Aortic smooth muscle cell (primary cell): ENCODE measurements around the gene ELMOD1. TPM values are rescaled to one million over a fixed set of nuclear protein-coding genes. Genes with fewer than 3 reads are reported as not detected.

Experiments used
- total RNA-seq: library from RNA; depleted of rRNA; stranded (reverse); fragments of >200 nt; gene quantifications from 2 replicates; pipeline ENCODE4 v1.2.3, GENCODE V29; 2014

ELMOD1 gene
- 0.13 and 0.19 TPM in 2 replicates for total RNA-seq

GRCh38 chr11:107590460-107591377 is at the start of gene ELMOD1:
ELMOD1 (plus strand) TSS chr11:107591147; CDS start chr11:107618190, 27,043 bp downstream.

DNA sequence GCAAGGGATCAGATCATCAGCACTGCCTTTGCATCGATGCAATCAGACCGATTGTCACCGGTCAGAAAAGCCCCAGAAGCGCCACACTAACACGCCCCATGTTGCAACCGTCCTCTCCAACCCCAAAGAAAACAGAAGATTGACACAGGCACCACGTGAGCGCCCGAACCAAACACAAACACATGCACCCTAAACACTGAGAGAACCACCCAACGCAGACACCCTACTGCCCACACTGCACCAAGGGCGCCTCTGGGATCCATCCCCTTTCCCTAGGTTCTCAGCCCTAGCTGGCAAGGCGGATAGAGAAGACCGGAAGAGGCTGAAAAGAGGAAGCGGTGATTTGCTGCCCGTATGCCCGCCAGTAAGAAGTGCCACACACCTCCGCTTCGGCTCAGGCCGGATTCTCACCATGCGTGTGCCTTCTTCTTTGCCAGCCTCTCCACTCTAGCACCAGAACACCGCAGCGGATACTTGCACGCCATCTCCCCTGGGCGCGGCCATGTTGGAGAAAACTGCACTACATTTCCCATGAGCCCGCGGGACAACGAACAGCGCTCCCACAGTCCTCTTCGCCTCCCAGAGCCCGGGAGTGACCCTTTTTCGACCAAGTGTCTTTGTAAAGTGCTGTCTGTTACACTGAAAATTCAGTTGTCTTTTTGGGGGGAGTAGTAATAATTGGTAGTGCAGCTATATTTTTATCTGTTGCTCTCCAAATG is 25.6 kb upstream of the ELMOD1 start, which contains the start of gene ALKBH8:
Gene ALKBH8, minus strand, starts transcription at position 517 of the 719 bp plus-strand sequence. CDS start 4,842 bp downstream, outside the sequence.

GRCh38 chr11:107711861-107712755 is 121.2 kb downstream of the ELMOD1 start, which contains the start of gene SLN:
SLN (minus strand) TSS chr11:107712056.

Other genes starting within 250 kb of the ELMOD1 start
- gene CWF19L2, start 133.3 kb upstream of the ELMOD1 start, total RNA-seq, result 10.4 and 10.8 TPM in 2 replicates
- 5.8 and 6.2 TPM in 2 replicates for gene ALKBH8, start 25.4 kb upstream of the ELMOD1 start, total RNA-seq
- not detected in 2 replicates for gene SLN, start 120.9 kb downstream of the ELMOD1 start, total RNA-seq